Large intestine (tissue), 3 donors: ENCODE measurements around the gene SPATS2L. TPM values are rescaled to one million over a fixed set of nuclear protein-coding genes. Genes with fewer than 3 reads are reported as not detected.
"Not testable (repeated sequence)": the region's sequence is repeated elsewhere in the genome, so short reads cannot be mapped to it uniquely, and the experiment has no call there.

Experiments
- DNase-seq, 2 donors: peaks; one replicate each; pipeline versions ENCODE4 v3.0.0 to v3.0.0-alpha.2; 2013
- H3K27ac ChIP-seq: one replicate; pipeline ENCODE4 v1.5.1; 2013; ENCODE audit warnings: low read length
- H3K27me3 ChIP-seq: 2 replicates; pipeline ENCODE4 v1.6.1; 2013; ENCODE audit warnings: low read length; ENCODE audit not compliant: control insufficient read depth, insufficient read depth
- H3K36me3 ChIP-seq: 2 replicates; pipeline ENCODE4 v1.6.1; 2013; ENCODE audit warnings: low read length; ENCODE audit not compliant: control insufficient read depth, insufficient read depth
- H3K4me1 ChIP-seq: one replicate; pipeline ENCODE4 v1.6.1; 2013; ENCODE audit warnings: low read length; ENCODE audit not compliant: control insufficient read depth, insufficient read depth
- H3K4me3 ChIP-seq: one replicate; pipeline ENCODE4 v1.5.1; 2013; ENCODE audit warnings: low read length
- H3K9me3 ChIP-seq: one replicate; pipeline ENCODE4 v1.6.1; 2013; ENCODE audit warnings: mild to moderate bottlenecking, low read depth, low read length, moderate library complexity; ENCODE audit not compliant: control insufficient read depth
- WGBS: methylation state at CpG from one replicate; pipeline ENCODE4 v1.1.5; 2013; ENCODE audit warnings: low lambda C conversion rate; ENCODE audit not compliant: insufficient coverage; 5-methylcytosine and 5-hydroxymethylcytosine counted together
- polyA plus RNA-seq: library from polyadenylated mRNA; unstranded; fragments of 120-200 nt; gene quantifications from one replicate; pipeline ENCODE4 v1.2.1, GENCODE V29; 2013

The SPATS2L gene
- polyA plus RNA-seq, 1 donor, result 105 TPM

DNA sequence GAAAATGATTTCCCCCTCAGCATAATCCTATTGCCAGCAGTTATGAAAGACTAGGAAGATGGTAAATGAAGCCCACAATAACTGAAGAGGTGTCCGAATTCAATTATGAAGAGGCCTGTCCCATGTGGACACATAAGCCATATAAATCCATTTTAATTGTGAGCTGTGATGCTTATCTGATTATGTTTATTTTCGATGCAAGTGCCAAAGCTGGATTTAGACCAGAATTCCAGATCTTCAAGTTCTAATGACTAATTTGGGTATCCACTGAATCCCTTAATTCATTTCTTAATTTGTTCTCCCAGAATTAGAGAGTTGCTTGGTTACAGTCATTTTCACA is 24.5 kb downstream of the SPATS2L start:
- Histone ChIP-seq H3K9me3 (no peaks in the 10 kb centered on the region), H3K36me3 (no peaks in the 10 kb centered on the region), H3K27ac (no peak overlapping the region), H3K4me3 (no peak overlapping the region), H3K4me1 (no peaks in the 10 kb centered on the region), H3K27me3 (no peaks in the 10 kb centered on the region)
- DNase-seq, result no peak
- WGBS, result 100% methylated on average over 2 of the region's 2 CpGs

DNA sequence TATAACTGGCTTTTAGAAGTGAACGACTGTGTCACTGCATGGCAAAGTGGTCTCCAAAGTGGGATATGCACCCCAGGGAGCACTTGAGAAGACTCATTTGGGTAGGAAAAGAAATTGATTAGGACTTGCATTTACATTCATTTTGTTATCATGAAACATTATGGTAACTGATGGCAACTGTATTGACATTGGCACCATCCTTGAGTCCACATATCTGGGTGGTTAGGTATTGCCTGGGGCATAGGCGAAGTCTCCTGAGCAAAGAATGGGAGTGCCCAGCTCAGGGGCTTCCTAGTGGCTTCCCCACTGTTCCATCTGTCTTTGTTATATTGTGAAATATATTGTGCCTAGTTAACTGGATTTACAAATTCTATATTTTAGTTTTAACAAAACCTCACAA is 29.2 kb downstream of the SPATS2L start:
- Histone ChIP-seq H3K27ac (no peak overlapping the region), H3K4me3 (no peak overlapping the region), H3K4me1 (peaks cover 26% of the 10 kb centered on the region), H3K9me3 (no peaks in the 10 kb centered on the region), H3K27me3 (no peaks in the 10 kb centered on the region), H3K36me3 (no peaks in the 10 kb centered on the region)
- no peak for DNase-seq
- WGBS, result no CpG with 5 or more reads among the region's 2 CpGs

DNA sequence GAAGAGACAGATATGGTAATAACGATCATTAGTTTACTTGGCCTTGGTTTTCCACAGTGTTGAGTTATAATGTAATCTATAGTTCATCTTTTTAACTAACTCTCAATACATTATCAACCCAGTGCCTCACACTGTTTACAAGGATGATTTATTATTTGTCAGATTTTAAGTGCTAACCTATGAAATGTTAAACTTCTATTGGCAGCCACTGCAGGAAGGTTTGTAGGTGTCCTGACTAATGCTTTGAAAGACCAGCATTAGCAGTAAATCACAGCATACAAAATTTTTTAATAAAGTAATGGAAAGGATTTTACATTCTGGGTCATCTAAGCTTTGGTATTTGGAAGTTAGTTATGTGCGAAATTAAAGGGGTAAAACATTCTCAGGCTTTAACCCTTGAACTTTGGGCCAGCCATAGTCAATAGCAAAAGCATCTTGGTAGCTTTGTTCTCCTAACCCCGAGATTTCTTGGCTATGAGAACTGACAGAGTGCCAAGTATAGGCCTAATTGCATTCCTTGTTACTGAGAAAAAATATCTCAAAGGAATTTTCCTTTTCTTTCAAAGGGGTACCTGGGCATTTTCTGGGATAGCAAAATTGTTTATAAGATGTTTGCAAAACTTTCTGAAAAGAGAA is 30.6 kb downstream of the SPATS2L start:
- no peak overlapping the region for H3K27ac ChIP-seq
- no peak for DNase-seq
- peaks cover 33% of the 10 kb centered on the region for H3K4me1 ChIP-seq
- no peaks in the 10 kb centered on the region for H3K27me3 ChIP-seq
- no peaks in the 10 kb centered on the region for H3K9me3 ChIP-seq
- WGBS, result no CpG with 5 or more reads among the region's 3 CpGs
- no peak overlapping the region for H3K4me3 ChIP-seq
- H3K36me3 ChIP-seq, result no peaks in the 10 kb centered on the region

DNA sequence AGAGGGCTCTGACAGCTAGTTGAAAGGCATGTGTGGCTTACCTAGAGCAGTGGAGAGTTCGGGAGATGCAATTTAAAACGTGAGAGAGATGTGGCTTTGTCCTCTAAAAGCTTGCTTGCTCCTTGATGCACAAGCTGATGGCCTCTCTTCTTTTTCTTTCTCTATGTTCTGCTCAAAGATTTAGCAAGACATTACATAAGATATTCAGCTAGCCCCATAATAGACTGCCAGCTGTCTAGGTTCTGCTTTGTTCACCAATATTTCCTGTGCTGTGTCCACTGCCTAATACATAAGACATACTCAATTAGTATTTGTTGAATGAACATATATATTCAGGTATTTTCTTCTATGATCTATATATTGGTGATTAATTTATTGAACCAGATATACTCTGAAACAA is 31.1 kb downstream of the SPATS2L start:
- no CpG with 5 or more reads among the region's 2 CpGs for WGBS
- no peak for DNase-seq
- Histone ChIP-seq H3K27me3 (no peaks in the 10 kb centered on the region), H3K27ac (no peak overlapping the region), H3K36me3 (no peaks in the 10 kb centered on the region), H3K9me3 (no peaks in the 10 kb centered on the region), H3K4me3 (no peak overlapping the region), H3K4me1 (peaks cover 33% of the 10 kb centered on the region)

DNA sequence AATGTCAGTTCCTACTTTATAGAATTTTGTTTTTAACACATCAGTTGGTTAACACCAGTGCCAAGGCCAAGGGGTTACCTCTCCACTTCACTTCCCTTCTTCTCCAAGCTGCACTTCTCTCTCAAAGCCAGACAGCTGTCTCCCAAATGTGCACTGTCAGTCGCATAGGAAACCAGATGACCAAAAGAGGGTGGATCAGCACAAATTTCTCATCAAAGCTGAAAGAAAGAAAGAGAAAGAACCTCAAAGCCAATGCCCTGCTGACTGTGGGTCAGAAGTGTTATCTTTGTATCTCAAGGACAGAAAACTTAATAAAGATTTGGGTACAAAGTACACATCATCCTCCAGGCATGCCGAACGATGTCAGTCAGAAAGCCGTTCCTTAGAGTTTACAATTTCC is 32.2 kb downstream of the SPATS2L start:
- Histone ChIP-seq H3K4me3 (no peak overlapping the region), H3K27me3 (no peaks in the 10 kb centered on the region), H3K27ac (peak overlapping the region; percentile 36), H3K4me1 (peaks cover 33% of the 10 kb centered on the region), H3K9me3 (no peaks in the 10 kb centered on the region), H3K36me3 (no peaks in the 10 kb centered on the region)
- WGBS, result no CpG with 5 or more reads among the region's 4 CpGs
- peak; percentile 52 to 74 for DNase-seq

DNA sequence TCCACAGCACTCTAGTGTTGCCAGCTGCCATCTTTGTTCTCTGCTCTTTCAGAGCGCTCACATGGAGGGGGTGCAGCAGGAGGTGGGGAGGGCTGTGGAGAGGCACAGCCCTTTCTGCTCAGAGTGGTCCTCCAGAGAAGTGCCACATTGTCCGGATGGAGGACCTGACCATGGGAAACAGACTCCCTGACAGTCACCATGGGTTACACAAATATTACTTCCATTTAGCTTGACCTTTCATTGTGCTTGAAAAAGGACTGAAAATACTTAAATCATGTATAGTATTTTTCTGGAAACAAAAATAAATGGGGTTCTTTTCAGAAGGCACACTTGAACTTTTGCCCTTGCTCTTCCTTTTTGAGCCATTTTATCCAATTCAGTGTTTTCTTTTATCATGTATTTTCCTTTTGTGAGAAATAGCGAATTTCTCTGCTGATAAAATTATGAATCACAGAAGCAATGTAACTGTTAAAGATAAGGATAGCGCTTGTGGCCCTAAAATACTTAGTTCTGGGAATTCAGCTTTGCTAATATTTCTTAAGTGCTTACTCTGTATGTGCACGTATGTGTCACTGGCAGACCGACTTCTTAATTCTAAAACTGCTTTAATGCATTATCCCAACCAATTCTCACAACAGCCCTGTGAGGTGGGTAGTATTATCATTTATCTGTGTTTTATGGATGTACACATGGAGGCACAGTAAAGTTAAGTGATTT is 34.2 kb downstream of the SPATS2L start:
- H3K4me3 ChIP-seq, result no peak overlapping the region
- WGBS, result no CpG with 5 or more reads among the region's 6 CpGs
- no peaks in the 10 kb centered on the region for H3K9me3 ChIP-seq
- no peaks in the 10 kb centered on the region for H3K27me3 ChIP-seq
- no peak for DNase-seq
- H3K27ac ChIP-seq, result peak overlapping the region; percentile 36
- peaks cover 33% of the 10 kb centered on the region for H3K4me1 ChIP-seq
- no peaks in the 10 kb centered on the region for H3K36me3 ChIP-seq

DNA sequence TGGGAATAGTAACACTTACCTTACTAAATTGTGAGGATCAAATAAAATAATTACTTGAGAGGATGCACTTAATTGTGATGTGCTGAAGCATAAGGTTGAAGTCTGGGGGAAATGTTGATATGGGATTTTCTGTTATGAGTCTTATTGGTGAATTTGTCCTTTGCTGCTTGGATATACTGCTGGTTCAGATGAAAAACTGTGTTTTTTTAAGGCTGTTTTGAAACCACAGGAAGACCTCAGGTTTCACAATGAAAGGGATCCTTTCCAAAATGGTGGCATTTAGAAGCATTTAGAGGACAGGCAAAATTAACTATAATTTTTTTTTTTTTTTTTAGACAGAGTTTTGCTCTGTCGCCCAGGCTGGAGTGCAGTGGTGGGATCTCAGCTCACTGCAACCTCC is 34.9 kb downstream of the SPATS2L start:
- Histone ChIP-seq H3K27me3 (no peaks in the 10 kb centered on the region), H3K36me3 (no peaks in the 10 kb centered on the region), H3K4me1 (peaks cover 33% of the 10 kb centered on the region), H3K27ac (no peak overlapping the region), H3K9me3 (no peaks in the 10 kb centered on the region), H3K4me3 (no peak overlapping the region)
- WGBS, result no CpG with 5 or more reads among the region's 1 CpG
- DNase-seq, result no peak

DNA sequence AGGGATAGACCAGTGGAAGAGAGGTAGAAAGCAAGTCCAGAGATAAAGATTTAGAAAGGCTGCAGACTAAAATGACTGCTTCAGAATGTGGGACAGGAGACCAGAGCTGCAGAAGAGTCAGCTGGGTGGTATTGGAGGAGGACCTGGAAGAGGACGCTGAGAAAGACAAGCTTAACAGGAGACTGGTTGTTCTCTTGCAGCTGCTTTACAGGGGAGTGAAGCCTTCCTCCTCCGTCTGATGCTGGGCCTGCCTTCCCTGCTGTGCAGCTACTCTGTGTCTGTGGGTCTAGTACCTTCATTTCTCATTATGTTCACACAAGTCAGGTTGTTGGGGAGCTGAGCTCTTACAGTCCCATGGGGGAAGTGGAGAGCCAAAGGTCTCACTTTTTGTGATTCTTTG is 35.7 kb downstream of the SPATS2L start:
- H3K27me3 ChIP-seq, result no peaks in the 10 kb centered on the region
- no CpG with 5 or more reads among the region's 2 CpGs for WGBS
- no peak for DNase-seq
- no peak overlapping the region for H3K27ac ChIP-seq
- peaks cover 28% of the 10 kb centered on the region for H3K4me1 ChIP-seq
- no peaks in the 10 kb centered on the region for H3K36me3 ChIP-seq
- H3K4me3 ChIP-seq, result no peak overlapping the region
- no peaks in the 10 kb centered on the region for H3K9me3 ChIP-seq

DNA sequence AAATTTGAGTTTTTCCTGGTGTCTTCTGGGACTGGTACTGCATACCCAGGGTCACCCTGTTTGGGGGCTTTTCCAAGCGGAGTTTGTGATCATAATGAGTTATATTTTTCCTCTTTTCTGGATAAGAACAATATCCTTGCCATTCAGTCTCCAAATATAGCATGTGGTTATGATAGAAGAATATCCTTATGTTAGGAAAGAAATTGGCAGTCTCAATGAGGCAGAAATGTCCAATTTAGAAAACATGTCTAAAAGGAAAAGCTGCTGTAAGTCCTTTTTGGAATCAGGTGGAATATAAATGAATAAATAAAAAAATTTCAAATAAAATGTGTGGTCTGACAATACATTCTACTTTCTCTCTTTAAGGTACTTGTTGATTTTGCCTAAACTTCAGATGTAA is 36.2 kb downstream of the SPATS2L start:
- Histone ChIP-seq H3K27ac (no peak overlapping the region), H3K9me3 (no peaks in the 10 kb centered on the region), H3K27me3 (no peaks in the 10 kb centered on the region), H3K36me3 (no peaks in the 10 kb centered on the region), H3K4me1 (peaks cover 26% of the 10 kb centered on the region), H3K4me3 (no peak overlapping the region)
- WGBS, result no CpG with 5 or more reads among the region's 1 CpG
- DNase-seq, result no peak

DNA sequence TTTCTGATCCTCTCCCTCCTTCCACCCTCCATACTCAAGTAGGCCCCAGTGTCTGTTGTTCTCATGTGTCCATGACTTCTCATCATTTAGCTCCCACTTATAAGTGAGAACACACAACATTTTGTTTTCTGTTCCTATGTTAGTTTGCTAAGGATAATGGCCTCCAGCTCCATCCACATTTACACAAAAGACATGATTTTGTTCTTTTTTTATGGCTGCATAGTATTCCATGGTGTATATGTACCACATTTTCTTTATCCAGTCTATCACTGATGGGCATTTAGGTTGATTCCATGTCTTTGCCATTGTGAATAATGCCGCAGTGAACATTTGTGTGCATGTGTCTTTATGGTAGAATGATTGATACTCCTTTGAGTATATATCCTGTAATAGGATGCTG is 37.7 kb downstream of the SPATS2L start:
- not testable (repeated sequence) for H3K36me3 ChIP-seq
- H3K4me1 ChIP-seq, result peaks cover 16% of the 10 kb centered on the region
- no CpG with 5 or more reads among the region's 1 CpG for WGBS

DNA sequence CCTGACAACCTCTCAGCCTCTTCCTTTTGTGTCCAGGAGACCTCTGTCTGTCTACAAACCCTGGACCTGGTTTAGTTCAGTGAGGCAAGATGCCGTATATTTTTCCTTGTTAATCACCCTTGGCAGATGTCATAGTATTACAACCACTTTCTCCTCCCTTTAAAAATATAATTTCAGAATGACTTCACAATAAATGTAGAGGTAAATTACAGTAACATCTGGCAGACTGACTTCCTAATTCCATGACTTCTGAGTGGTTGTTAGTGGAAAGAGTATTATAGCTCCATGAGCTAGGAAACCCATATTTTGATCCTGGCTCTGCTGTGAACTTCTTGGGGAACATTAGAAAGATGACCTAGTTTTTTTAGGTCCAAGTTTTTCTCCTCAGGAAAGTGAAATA is 39.5 kb downstream of the SPATS2L start:
- WGBS, result no CpG with 5 or more reads among the region's 1 CpG
- Histone ChIP-seq H3K4me3 (no peak overlapping the region), H3K27ac (no peak overlapping the region), H3K9me3 (no peaks in the 10 kb centered on the region), H3K36me3 (no peaks in the 10 kb centered on the region), H3K27me3 (no peaks in the 10 kb centered on the region), H3K4me1 (peaks cover 5% of the 10 kb centered on the region)
- no peak for DNase-seq

More for the DNA sequence above, 37.7 kb downstream of the SPATS2L start:
- not testable (repeated sequence) for H3K4me3 ChIP-seq, DNase-seq, H3K27me3 ChIP-seq, H3K27ac ChIP-seq, H3K9me3 ChIP-seq
